ENCODE results near the gene ATP6V0D1.

Gene ATP6V0D1

DNA sequence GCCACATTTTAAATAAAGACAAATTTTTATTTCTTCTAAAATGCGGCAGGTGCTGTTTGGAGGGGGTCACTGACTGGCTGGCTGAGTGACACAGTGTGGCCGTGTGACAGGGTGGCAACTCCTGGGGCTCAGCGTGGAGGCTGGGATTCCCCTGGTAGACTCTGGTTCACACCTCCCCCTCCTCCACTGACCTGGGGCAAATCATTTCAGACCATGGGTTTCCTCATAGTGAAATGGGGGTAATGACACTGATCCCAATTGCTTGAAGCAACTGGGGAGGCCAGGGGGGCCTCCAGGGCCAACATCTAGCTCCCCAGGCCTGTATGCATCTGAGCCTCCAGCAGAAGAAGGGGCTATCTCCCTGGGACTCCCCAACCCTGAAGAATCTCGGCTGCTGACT lies 43.4 kb downstream of the ATP6V0D1 start:
- no peak for DNase-seq
- Mint-ChIP-seq H3K27me3 (ENCODE audit: low read depth, poor library complexity) (peaks cover 10% of the 10 kb centered on the region), H3K4me3 (no peak overlapping the region), H3K9me3 (no peaks in the 10 kb centered on the region), H3K27ac (no peak overlapping the region), H3K36me3 (ENCODE audit: low read depth) (peaks cover 27% of the 10 kb centered on the region), H3K4me1 (peaks cover 58% of the 10 kb centered on the region)
- TF ChIP-seq, protein P1, sequence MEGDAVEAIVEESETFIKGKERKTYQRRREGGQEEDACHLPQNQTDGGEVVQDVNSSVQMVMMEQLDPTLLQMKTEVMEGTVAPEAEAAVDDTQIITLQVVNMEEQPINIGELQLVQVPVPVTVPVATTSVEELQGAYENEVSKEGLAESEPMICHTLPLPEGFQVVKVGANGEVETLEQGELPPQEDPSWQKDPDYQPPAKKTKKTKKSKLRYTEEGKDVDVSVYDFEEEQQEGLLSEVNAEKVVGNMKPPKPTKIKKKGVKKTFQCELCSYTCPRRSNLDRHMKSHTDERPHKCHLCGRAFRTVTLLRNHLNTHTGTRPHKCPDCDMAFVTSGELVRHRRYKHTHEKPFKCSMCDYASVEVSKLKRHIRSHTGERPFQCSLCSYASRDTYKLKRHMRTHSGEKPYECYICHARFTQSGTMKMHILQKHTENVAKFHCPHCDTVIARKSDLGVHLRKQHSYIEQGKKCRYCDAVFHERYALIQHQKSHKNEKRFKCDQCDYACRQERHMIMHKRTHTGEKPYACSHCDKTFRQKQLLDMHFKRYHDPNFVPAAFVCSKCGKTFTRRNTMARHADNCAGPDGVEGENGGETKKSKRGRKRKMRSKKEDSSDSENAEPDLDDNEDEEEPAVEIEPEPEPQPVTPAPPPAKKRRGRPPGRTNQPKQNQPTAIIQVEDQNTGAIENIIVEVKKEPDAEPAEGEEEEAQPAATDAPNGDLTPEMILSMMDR (IDR thresholded peaks at IDR 0.05): no peak

DNA sequence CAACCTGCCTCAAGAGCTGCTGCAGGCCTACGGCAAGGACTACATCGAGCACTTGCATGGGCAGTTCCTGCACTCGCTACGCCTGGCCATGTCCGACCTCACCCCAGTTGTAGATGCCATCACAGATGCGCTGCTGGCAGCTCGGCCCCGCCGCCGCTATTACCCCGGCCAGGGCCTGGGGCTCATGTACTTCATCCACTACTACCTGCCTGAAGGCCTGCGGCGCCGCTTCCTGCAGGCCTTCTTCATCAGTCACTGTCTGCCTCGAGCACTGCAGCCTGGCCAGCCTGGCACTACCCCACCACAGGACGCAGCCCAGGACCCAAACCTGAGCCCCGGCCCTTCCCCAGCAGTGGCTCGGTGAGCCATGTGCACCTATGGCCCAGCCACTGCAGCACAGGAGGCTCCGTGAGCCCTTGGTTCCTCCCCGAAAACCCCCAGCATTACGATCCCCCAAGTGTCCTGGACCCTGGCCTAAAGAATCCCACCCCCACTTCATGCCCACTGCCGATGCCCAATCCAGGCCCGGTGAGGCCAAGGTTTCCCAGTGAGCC lies 44.2 kb downstream of the ATP6V0D1 start:
- Mint-ChIP-seq H3K9me3 (no peaks in the 10 kb centered on the region), H3K4me1 (peaks cover 57% of the 10 kb centered on the region), H3K36me3 (ENCODE audit: low read depth) (peaks cover 27% of the 10 kb centered on the region), H3K27ac (no peak overlapping the region), H3K4me3 (no peak overlapping the region), H3K27me3 (ENCODE audit: low read depth, poor library complexity) (peaks cover 15% of the 10 kb centered on the region)
- TF ChIP-seq, protein P1 (IDR thresholded peaks at IDR 0.05): no peak
- no peak for DNase-seq

DNA sequence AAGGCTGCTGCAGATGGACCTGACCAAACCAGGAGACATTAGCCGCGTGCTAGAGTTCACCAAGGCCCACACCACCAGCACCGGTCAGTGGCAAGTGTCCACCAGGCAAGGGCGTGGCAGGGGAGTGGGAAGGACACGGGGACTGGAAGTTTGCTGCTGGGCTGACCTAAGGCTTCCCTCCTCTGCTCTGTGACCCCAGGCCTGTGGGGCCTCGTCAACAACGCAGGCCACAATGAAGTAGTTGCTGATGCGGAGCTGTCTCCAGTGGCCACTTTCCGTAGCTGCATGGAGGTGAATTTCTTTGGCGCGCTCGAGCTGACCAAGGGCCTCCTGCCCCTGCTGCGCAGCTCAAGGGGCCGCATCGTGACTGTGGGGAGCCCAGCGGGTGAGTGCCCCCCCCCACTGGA lies 45.2 kb downstream of the ATP6V0D1 start:
- peaks cover 18% of the 10 kb centered on the region for H3K27me3 Mint-ChIP-seq (ENCODE audit: low read depth, poor library complexity)
- TF ChIP-seq, protein P1 (IDR thresholded peaks at IDR 0.05): no peak
- peaks cover 27% of the 10 kb centered on the region for H3K36me3 Mint-ChIP-seq (ENCODE audit: low read depth)
- H3K4me3 Mint-ChIP-seq: no peak overlapping the region
- peaks cover 57% of the 10 kb centered on the region for H3K4me1 Mint-ChIP-seq
- H3K27ac Mint-ChIP-seq: no peak overlapping the region
- no peaks in the 10 kb centered on the region for H3K9me3 Mint-ChIP-seq
- no peak for DNase-seq

DNA sequence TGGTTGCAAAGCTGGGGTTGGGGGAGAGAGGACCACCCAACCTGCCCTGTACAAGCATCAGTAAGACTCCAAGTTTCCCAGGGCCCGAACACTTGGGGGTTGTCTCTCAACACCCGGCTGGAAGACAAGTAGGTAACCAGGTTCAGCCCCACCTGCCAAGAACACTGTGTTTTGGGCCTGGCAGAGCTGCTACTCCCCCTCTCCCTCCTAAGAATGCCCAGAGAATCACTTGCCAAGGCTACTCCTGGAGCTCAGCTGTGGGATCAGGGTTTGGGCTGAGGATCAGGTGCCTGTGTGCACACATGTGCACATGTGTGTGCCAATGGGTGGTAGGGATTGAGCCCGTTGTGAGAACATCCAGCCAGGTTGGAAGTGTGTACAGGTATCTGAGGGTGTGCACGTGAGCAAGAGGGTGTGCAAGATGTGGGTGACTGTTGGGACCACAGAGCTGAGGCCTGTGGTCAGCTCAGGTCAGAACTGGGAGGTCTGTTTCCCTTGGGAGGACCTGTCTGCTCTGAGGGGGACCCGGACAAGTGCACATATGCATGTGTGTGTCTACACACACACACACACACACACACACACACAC lies 47.7 kb downstream of the ATP6V0D1 start:
- DNase-seq: no peak
- Mint-ChIP-seq H3K27me3 (ENCODE audit: low read depth, poor library complexity) (peaks cover 41% of the 10 kb centered on the region), H3K27ac (no peak overlapping the region), H3K4me1 (peaks cover 71% of the 10 kb centered on the region), H3K9me3 (no peaks in the 10 kb centered on the region), H3K4me3 (peak overlapping the region; percentile 51), H3K36me3 (ENCODE audit: low read depth) (peaks cover 19% of the 10 kb centered on the region)
- TF ChIP-seq, protein P1 (IDR thresholded peaks at IDR 0.05): no peak

DNA sequence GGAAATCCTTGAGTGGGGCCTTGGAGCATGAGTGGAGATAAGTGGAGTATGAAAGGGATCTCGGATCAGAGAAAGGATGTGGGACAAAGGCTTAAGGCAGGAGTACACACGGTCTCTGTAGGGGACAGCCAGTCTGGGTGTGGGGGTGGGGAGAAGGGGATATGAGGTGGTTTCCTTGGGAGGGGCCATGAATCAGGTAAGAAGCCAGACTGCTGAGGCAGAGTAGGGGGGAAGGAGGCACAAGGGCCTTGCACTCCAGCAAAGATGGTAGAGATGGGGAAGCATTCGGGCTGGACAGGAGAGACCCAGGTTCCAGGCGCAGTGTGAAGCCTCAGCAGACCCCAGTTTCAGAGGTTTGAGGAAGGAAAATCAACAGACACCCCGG lies 48.5 kb downstream of the ATP6V0D1 start:
- Mint-ChIP-seq H3K36me3 (ENCODE audit: low read depth) (peaks cover 12% of the 10 kb centered on the region), H3K9me3 (no peaks in the 10 kb centered on the region), H3K27ac (peak overlapping the region; percentile 96), H3K4me1 (peaks cover 65% of the 10 kb centered on the region), H3K4me3 (peak overlapping the region; percentile 80), H3K27me3 (ENCODE audit: low read depth, poor library complexity) (peaks cover 48% of the 10 kb centered on the region)
- TF ChIP-seq, protein P1 (IDR thresholded peaks at IDR 0.05): no peak
- DNase-seq: no peak

All from nephron progenitor cell (in vitro differentiated cells).